Mucosa of stomach (tissue), 1 donor: Measurements from ENCODE around the gene HPCAL1.
"Not testable (repeated sequence)": the region's sequence is repeated elsewhere in the genome, so short reads cannot be mapped to it uniquely, and the experiment has no call there.

ENCODE experiments used
- H3K27me3 ChIP-seq: one replicate; pipeline ENCODE4 v1.7.0; 2013; ENCODE audit warnings: mild to moderate bottlenecking, low read length; ENCODE audit not compliant: control insufficient read depth, insufficient read depth
- H3K36me3 ChIP-seq: one replicate; pipeline ENCODE4 v1.7.0; 2013; ENCODE audit warnings: low read length; ENCODE audit not compliant: control insufficient read depth, insufficient read depth
- H3K4me1 ChIP-seq: one replicate; pipeline ENCODE4 v1.7.0; 2013; ENCODE audit warnings: mild to moderate bottlenecking, low read length; ENCODE audit not compliant: control insufficient read depth, insufficient read depth
- H3K4me3 ChIP-seq: one replicate; pipeline ENCODE4 v1.7.0; 2013; ENCODE audit warnings: low read length
- H3K9ac ChIP-seq: one replicate; pipeline ENCODE4 v1.7.0; 2013; ENCODE audit warnings: mild to moderate bottlenecking, low read length, moderate library complexity
- H3K9me3 ChIP-seq: one replicate; pipeline ENCODE4 v1.7.0; 2013; ENCODE audit warnings: mild to moderate bottlenecking, low read length, moderate library complexity; ENCODE audit not compliant: control insufficient read depth
- donor health status: Pancreatic carcinoma.

Gene HPCAL1

DNA sequence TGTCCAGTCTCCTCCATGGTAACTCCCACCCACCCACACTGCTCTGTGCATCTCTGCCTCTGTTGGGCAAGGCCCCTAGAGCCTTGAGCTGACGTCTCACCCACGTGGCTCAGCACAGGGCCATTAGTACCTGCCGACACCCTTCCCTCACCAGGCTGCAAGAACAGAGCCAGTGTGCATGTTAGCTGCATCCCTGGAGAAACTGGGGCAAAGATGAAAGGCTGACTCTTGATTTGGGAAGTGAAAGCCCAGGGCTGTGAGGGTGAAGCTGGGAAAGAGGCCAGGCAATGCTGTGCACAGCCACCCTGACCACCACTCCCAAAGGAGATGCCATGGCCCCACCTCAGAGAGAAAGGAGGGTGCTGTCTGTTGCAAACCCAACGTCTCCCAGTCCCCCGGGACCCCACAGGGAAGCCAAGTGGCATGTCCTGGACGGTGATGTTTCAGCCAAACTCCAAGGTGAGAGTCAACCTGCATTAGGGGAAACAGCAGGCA is 20.0 kb upstream of the HPCAL1 start:
- peaks cover 40% of the 10 kb centered on the region for H3K4me1 ChIP-seq

DNA sequence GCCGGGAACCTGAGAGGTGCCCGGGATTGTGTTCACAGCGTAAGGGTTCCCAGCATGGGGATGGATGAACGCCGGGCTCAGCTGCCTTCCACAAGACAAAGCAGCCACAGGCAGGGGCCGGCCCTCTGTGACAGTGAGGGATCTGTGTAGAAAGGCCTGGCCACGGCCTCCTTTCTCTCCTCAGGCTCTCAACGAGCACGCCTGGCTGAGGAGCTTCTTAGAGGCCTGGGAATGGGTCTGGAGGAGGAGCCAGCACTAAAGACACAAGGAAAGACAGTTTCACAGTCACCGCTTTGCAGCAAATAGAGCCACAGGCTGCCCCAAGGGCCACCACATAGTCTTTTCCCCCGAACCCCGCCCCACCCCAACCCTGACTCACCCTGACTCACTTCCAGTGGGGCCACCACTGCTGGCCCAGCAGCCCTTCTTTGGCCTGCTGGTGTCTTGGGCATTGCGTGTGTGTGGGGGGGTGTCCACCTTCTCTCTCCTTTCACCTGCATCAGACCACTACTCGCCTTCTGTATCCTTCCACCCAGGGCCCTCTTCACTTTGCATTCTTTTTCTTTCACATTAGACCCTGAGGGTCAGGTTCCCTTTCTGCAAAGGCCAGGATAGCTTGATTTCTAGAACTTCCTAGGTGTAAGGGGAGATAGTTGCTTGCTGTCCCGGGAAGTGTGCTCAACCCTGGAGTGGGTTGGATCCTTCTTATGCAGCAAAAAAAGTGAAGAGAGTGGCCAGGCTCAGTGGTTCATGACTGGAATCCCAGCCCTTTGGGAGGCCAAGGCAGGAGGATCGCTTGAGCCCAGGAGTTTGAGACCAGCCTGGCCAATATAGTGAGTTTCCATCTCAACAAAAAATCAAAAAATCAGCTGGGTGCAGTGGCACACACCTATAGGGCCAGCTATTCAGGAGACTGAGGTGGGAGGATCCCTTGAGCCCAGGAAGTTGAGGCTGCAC is 19.3 kb upstream of the HPCAL1 start:
- no peak overlapping the region for H3K4me3 ChIP-seq
- peaks cover 40% of the 10 kb centered on the region for H3K4me1 ChIP-seq
- no peak overlapping the region for H3K9ac ChIP-seq
- H3K9me3 ChIP-seq: no peaks in the 10 kb centered on the region
- no peaks in the 10 kb centered on the region for H3K27me3 ChIP-seq
- no peaks in the 10 kb centered on the region for H3K36me3 ChIP-seq

More for the DNA sequence above, 20.0 kb upstream of the HPCAL1 start:
- no peak overlapping the region for H3K4me3 ChIP-seq
- no peak overlapping the region for H3K9ac ChIP-seq
- H3K27me3 ChIP-seq: no peaks in the 10 kb centered on the region
- no peaks in the 10 kb centered on the region for H3K36me3 ChIP-seq
- H3K9me3 ChIP-seq: no peaks in the 10 kb centered on the region

DNA sequence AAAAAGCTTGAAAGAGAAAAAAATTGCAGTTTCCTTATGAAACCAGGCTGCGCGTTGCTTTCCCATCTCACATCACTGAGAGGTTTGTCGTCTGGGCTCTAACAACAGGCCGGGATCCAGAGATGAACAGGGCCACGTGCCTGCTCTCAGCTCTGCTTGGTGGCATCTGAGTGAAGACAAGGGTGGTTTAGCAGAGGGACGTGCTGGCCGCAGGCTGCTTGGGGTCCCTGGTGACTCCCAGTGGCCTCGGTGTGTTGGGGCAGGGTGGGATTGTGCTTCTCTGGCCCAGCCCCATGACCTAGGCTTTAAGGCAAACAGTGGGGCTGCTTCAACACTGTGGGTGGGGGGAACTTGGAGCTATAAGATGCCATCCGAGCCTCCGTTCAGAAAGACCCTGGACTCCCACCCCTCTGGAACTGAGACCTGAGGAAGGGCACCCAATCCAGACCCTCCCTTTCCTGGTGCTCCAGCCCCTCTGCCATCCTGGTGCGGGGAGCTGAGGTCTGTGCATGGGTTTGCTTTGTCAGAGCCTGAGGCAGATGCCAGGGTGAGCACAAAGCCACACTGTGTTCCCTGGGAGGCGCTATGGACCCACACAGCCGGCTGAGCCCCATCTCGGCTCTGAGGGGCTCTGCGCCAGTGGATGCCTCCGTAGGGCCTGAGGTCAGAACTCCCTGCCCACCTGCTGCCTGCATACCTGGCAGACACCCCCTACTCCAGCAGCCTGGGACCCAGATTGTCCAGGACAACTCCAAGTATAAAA is 18.4 kb upstream of the HPCAL1 start:
- Histone ChIP-seq H3K9ac (no peak overlapping the region), H3K36me3 (no peaks in the 10 kb centered on the region), H3K4me1 (peaks cover 40% of the 10 kb centered on the region)

DNA sequence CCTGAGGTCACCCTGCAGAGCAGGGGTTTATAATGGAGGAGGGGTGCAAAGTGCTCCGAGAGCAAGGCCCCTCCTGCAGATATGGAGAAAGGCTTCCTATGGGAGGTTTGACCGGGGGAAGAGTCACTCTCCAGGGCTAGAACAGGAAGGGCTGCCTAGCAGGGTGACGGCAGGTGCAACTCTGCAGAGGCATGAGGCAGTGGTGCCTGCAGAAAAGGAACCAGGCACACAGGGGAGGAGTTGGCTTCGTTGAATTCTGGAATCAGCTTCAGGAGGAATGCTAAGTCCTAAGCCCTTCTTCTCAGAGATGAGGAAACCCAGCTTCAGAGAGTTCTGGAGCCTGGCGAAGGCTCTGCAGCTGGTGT is 17.5 kb upstream of the HPCAL1 start:
- Histone ChIP-seq H3K27me3 (no peaks in the 10 kb centered on the region), H3K4me3 (no peak overlapping the region), H3K9ac (no peak overlapping the region), H3K4me1 (peaks cover 40% of the 10 kb centered on the region), H3K36me3 (no peaks in the 10 kb centered on the region), H3K9me3 (no peaks in the 10 kb centered on the region)

More for the DNA sequence above, 18.4 kb upstream of the HPCAL1 start:
- Histone ChIP-seq H3K27me3 (no peaks in the 10 kb centered on the region), H3K9me3 (no peaks in the 10 kb centered on the region), H3K4me3 (no peak overlapping the region)

DNA sequence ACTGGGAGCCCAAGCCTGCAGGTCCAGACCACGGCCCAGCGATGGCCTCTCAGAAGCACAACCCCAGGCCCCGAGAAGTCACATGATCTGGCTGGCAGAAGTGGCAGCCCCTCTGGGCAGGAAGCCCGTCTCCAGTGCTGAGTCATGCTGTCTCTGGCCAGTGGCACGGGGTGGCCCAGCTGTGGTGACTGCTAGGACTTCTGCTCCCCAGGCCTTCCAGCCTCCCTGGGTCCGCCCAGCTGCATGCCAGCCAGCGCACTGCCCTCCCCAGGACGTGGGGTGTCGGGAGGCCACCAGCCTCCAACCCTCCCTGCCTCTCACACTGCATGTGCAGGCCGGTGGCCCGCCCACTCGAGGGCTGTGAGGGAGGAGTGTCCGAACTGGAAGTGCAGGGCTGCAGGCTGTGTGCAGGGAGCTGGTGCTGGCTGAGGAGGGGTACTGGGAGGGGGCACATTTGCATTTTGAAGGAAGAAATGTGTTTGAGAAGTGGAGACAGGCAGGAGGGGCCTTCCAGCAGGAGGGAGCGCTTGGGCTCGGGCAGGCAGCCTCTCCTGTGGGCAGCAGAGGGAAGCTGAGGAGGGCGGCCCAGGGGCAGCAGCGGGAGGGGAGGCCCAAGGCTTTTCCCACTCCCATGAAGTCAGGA is 17.0 kb upstream of the HPCAL1 start:
- no peaks in the 10 kb centered on the region for H3K36me3 ChIP-seq
- H3K9me3 ChIP-seq: no peaks in the 10 kb centered on the region
- H3K9ac ChIP-seq: no peak overlapping the region
- peaks cover 40% of the 10 kb centered on the region for H3K4me1 ChIP-seq
- no peaks in the 10 kb centered on the region for H3K27me3 ChIP-seq
- H3K4me3 ChIP-seq: no peak overlapping the region

DNA sequence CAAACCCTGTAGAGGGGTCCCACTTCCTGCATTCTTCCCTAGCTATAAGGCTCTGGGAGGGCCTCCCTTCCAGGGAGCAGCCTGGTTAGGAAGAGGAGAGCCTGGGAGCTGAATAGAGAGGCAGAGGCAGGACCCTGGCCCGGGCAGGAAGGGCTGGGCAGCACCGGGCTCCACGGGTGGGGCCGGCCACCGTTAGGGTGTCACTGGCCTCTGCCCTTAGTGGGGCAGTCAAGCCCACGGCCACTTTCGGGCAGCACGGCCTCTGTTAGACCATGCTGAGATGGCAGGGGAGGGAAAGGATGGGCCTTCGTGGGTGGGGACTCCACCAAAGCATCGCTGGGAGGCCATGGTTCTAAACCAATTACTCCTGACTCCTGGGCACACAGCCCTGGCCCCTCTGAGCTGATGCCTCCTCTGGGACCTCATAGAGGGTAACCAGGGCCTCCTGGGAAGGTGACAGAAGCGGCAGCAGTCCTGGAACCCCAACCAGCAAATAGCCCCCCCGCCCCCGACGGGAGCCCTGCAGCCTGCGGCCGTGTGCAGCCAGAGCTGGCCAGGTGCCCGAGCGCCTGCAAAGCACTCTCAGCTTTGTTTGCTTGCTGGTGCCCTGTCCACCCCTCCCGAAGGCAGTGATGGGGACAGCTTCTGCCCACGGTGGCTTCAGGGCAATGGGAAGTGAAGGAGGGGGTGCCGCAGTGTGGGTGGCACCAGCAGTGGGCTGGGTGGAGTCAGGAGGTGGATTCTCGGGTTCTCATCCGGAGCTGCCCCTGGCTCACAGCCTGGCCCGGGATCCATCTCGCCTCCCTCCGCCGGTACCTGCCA is 16.3 kb upstream of the HPCAL1 start:
- peaks cover 40% of the 10 kb centered on the region for H3K4me1 ChIP-seq
- H3K9me3 ChIP-seq: no peaks in the 10 kb centered on the region
- H3K4me3 ChIP-seq: no peak overlapping the region
- H3K36me3 ChIP-seq: no peaks in the 10 kb centered on the region
- H3K9ac ChIP-seq: peak overlapping the region; percentile 34
- H3K27me3 ChIP-seq: no peaks in the 10 kb centered on the region

DNA sequence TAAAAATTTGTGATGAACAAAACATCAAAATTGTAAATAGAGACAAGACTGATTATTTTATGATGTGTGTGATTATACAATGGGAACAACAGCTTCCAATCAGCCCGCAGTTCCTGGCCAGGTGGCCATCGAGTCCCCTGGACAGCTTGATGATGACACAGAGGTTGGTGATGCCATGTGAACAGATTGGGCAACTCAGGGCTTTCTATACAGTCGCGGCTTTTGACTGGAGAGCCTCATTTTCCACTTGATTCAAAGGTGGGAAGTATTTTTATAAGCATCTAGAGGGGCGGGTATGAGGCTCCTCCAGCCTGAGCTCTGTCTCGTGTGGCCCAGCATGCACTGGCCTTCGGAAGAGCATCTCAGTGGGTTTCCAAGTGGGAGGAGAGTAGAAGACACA is 14.9 kb upstream of the HPCAL1 start:
- Histone ChIP-seq H3K36me3 (no peaks in the 10 kb centered on the region), H3K27me3 (no peaks in the 10 kb centered on the region), H3K4me3 (no peak overlapping the region), H3K9ac (no peak overlapping the region), H3K4me1 (peaks cover 36% of the 10 kb centered on the region), H3K9me3 (no peaks in the 10 kb centered on the region)

DNA sequence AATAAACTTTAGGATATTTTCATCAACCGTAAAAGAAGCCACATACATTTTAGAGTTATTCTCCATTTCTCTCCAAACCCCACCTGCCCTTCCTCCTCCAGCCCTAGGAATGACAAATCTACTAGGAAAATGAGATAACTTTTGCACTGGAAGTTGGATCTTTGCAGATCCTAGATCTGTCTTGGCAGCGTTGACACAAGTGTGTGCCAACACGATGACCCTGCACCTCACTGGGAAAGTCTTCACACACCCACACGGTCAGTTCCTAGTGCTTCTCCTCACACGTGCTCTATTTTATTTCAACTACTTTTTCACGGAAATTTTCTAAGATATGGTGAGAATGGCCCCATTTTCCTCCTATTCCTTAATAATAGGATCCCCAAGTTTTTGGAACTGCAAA is 14.1 kb upstream of the HPCAL1 start:
- no peaks in the 10 kb centered on the region for H3K27me3 ChIP-seq
- H3K9ac ChIP-seq: no peak overlapping the region

DNA sequence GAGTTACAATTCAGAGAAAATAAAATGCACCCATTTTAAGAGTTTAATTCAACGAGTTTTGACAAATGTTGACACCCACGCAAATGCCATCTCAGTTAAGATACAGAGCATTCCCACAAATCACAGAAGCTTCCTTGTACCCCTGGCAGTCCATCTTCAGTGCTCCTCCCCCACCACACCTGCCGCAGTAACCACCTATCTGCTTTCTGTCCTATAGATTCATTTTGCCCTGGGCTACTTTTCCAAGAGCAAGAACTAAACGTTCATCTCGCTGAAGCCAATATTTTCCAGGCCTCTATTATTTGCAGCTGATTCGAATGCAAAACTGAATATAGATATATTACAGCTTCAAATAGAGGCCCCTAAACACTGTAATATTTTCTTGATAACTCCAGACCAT is 13.4 kb upstream of the HPCAL1 start:
- Histone ChIP-seq H3K36me3 (no peaks in the 10 kb centered on the region), H3K9me3 (no peaks in the 10 kb centered on the region), H3K4me1 (peaks cover 27% of the 10 kb centered on the region), H3K4me3 (no peak overlapping the region), H3K9ac (no peak overlapping the region), H3K27me3 (no peaks in the 10 kb centered on the region)

More for the DNA sequence above, 14.1 kb upstream of the HPCAL1 start:
- H3K4me1 ChIP-seq: peaks cover 28% of the 10 kb centered on the region
- H3K4me3 ChIP-seq: no peak overlapping the region
- no peaks in the 10 kb centered on the region for H3K9me3 ChIP-seq
- no peaks in the 10 kb centered on the region for H3K36me3 ChIP-seq

DNA sequence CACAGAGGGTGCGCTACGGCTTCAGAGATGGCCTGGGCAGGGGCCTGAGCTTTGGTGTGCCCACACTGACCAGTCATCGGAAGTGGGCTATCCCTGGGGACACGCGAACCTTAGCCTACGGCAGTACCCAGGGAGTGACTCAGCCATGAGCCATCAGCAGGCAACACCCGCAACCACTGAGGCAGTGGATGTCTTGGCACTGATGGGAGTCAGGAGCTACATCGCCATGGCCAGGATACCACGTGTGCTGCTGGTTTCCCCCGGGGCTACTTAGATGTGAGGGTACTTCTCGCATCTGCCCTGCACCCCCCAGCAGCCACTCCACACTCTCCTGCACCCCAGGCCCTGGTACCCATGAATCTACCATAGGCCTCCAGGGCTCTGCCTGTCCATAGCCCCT is 12.8 kb upstream of the HPCAL1 start:
- Histone ChIP-seq H3K4me1 (peaks cover 24% of the 10 kb centered on the region), H3K9ac (no peak overlapping the region), H3K9me3 (no peaks in the 10 kb centered on the region), H3K36me3 (no peaks in the 10 kb centered on the region), H3K4me3 (no peak overlapping the region), H3K27me3 (no peaks in the 10 kb centered on the region)

DNA sequence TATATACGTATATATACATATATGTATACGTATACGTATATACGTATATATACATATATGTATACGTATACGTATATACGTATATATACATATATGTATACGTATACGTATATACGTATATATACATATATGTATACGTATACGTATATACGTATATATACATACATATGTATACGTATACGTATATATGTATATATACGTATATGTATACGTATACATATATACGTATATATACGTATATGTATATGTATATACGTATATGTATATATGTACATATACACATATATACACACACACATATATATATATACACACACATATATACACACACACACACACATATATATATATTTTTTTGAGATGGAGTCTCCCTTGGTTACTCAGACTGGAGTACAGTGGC is 11.3 kb upstream of the HPCAL1 start:
- peaks cover 13% of the 10 kb centered on the region for H3K4me1 ChIP-seq
- H3K4me3 ChIP-seq, H3K9me3 ChIP-seq: not testable (repeated sequence)

More for the DNA sequence above, 11.3 kb upstream of the HPCAL1 start:
- not testable (repeated sequence) for H3K36me3 ChIP-seq, H3K27me3 ChIP-seq, H3K9ac ChIP-seq
